Mucosa of rectum (tissue), 2 donors: ENCODE measurements around the gene HTR6.

Experiments
- H3K27ac ChIP-seq, 2 donors: one replicate each; pipeline ENCODE4 v1.7.0; 2013; ENCODE audit warnings: inconsistent platforms in 2 of 2, low read depth in 2 of 2, low read length in 2 of 2
- H3K27me3 ChIP-seq, 2 donors: one replicate each; pipeline ENCODE4 v1.7.0; 2013; ENCODE audit warnings: low read length in 2 of 2; ENCODE audit not compliant: control insufficient read depth in 2 of 2, insufficient read depth in 2 of 2
- H3K36me3 ChIP-seq, 2 donors: one replicate each; pipeline ENCODE4 v1.7.0; 2013; ENCODE audit warnings: low read length in 2 of 2; ENCODE audit not compliant: control insufficient read depth in 2 of 2, insufficient read depth in 2 of 2
- H3K4me1 ChIP-seq, 2 donors: one replicate each; pipeline ENCODE4 v1.7.0; 2013; ENCODE audit warnings: low read length in 2 of 2, mild to moderate bottlenecking in 1 of 2; ENCODE audit not compliant: control insufficient read depth in 2 of 2, insufficient read depth in 2 of 2
- H3K4me3 ChIP-seq, 2 donors: one replicate each; pipeline ENCODE4 v1.7.0; 2013; ENCODE audit warnings: low read length in 2 of 2
- H3K9ac ChIP-seq, 2 donors: one replicate each; pipeline ENCODE4 v1.7.0; 2013; ENCODE audit warnings: low read length in 2 of 2, low read depth in 1 of 2, mild to moderate bottlenecking in 1 of 2
- H3K9me3 ChIP-seq, 2 donors: one replicate each; pipeline ENCODE4 v1.7.0; 2013; ENCODE audit warnings: low read length in 2 of 2; ENCODE audit not compliant: control insufficient read depth in 2 of 2
- donor health status: healthy.
- donor health status: Normal muscosa, but diverticular disease.

HTR6 gene

DNA sequence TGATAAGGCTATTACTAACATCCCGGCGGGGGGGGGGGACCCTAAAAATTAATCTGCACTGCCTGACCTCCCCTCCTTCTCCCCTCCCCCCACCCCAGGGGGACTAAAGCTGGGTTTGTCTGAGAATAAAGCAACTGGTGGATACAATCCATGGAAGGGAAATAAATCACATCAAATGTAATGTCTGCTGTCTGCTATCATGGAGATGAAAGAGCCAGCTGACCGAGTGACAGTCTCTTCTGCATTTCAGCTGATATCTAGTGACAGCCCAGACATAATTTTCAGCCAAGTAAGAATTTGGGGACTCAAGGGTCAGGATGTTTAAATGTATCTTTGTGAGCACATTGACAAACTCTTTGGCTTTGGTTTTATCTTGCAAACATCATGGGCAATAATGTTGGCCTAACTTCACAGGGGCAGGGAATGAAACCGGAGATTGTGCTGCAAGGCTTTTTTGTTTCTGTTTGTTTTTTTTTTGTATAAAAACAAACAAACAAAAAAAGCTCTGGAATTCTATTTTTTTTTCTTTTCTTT, 44.7 kb downstream of the HTR6 start:
- H3K36me3 ChIP-seq: peaks cover 5 to 10% of the 10 kb centered on the region in 2 donors

DNA sequence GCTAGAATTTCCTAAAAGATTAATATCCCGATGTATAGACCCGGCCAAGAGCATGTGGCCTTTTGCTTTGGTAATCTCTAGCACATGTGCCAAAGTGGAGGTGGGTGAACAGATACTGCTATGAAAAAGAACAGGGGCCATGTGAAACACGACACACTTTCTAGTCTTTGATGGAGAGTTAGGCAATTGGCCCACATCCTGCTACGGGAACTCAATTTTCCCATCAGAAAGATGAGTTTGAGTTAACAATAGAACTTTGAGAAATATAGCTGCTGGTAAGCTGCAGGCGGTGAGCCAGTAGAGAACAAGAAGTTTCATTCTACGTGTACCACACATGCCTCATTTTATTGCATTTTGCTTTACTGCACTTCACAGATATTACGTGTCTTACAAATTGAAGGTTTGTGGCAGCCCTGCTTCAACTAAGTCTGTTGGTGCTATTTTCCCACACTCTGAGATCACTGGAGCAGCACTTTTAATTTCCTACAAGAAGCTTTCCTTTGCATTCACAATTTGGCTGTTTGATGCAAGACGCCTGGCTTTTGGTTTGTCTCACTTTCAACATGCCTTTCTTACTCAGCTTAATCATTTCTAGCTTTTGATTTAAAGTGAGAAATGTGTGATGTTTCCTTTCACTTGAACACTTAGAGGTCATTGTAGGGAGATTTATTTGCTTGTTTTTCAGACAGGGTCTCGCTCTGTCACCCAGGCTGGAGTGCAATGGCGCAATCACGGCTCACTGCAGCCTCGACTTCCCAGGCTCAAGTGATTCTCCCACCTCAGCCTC, 46.3 kb downstream of the HTR6 start:
- peaks cover 0 to 2% of the 10 kb centered on the region in 2 donors for H3K4me1 ChIP-seq
- H3K4me3 ChIP-seq: no peak overlapping the region
- H3K36me3 ChIP-seq: peaks cover 5 to 10% of the 10 kb centered on the region in 2 donors
- no peaks in the 10 kb centered on the region for H3K9me3 ChIP-seq
- H3K27me3 ChIP-seq: no peaks in the 10 kb centered on the region
- no peak overlapping the region for H3K27ac ChIP-seq
- H3K9ac ChIP-seq: no peak overlapping the region

More for the DNA sequence above, 44.7 kb downstream of the HTR6 start:
- Histone ChIP-seq H3K9me3 (no peaks in the 10 kb centered on the region), H3K9ac (no peak overlapping the region), H3K4me1 (peaks cover 1 to 4% of the 10 kb centered on the region in 2 donors), H3K27ac (no peak overlapping the region), H3K4me3 (no peak overlapping the region), H3K27me3 (no peaks in the 10 kb centered on the region)

GRCh38 chr1:19712928-19713327, 48.3 kb downstream of the HTR6 start:
- Histone ChIP-seq H3K27ac (no peak overlapping the region), H3K4me3 (no peak overlapping the region), H3K9ac (no peak overlapping the region), H3K9me3 (no peaks in the 10 kb centered on the region), H3K4me1 (peaks cover 0 to 2% of the 10 kb centered on the region in 2 donors), H3K27me3 (no peaks in the 10 kb centered on the region), H3K36me3 (peaks cover 0 to 8% of the 10 kb centered on the region in 2 donors)

DNA sequence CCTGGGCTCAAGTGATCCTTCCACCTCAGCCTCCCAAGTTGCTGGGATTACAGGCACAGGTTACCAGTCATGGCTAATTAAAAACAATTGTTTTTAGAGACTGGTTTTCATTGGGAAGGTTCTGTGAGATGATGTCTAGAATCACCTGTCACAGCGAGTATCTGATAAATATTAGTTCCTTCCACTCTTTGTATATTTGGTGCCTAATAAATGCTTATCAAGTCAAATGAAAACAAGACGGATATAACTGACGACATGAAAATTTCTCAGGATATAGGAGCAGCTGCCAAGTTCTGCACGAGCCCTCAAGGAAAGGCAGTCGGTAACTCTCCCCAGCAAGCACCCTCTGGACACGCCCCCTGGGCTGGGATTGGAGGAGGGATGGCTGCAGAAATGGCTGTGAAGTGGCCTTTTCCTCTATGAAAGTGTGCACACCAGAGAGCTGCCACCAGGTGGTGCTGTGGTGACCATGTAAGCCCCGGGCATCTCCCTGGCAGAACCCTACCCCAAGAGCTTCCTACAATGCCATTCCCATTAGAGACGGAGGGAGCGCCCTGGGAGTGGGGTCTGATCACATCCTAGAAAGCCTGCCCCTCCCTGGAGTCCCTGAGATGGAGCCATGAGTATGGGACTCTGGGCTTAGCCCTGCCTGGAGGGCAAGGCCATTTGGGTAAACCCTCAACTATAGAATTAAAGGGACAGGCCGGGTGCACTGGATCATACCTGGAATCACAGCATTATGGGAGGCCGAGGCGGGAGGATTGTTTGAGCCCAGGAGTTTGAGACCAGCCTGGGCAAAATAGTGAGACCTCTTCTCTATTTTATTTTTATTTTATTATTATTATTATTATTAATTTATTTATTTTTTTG, 50.9 kb downstream of the HTR6 start:
- Histone ChIP-seq H3K4me3 (no peak overlapping the region), H3K4me1 (peaks cover 0 to 2% of the 10 kb centered on the region in 2 donors), H3K9ac (no peak overlapping the region), H3K27ac (no peak overlapping the region), H3K27me3 (no peaks in the 10 kb centered on the region), H3K36me3 (peaks cover 0 to under 1% of the 10 kb centered on the region in 2 donors), H3K9me3 (no peaks in the 10 kb centered on the region)

DNA sequence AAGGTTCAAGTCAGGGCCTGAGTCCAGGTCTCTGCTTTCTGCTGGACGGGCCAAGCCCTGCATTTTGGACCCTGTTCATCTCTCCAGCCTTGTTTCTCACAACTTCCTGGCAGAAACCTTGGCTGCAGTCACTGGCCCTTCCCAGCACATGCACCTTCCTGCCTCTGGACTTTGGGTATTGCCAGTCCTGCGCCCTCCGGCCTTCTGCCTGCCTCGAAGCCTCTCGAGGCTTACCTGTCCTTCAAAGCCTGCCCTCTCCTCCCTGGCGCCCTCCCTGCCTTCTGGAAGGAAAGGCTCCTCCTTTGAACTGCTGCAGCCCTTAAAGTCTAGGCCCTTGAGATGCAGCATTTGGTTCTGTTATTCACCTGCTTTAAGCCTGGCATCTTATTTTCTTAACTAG, 52.8 kb downstream of the HTR6 start:
- Histone ChIP-seq H3K9me3 (no peaks in the 10 kb centered on the region), H3K27me3 (no peaks in the 10 kb centered on the region), H3K4me1 (peaks cover 0 to 2% of the 10 kb centered on the region in 2 donors), H3K36me3 (no peaks in the 10 kb centered on the region), H3K9ac (no peak overlapping the region), H3K4me3 (no peak overlapping the region), H3K27ac (no peak overlapping the region)

DNA sequence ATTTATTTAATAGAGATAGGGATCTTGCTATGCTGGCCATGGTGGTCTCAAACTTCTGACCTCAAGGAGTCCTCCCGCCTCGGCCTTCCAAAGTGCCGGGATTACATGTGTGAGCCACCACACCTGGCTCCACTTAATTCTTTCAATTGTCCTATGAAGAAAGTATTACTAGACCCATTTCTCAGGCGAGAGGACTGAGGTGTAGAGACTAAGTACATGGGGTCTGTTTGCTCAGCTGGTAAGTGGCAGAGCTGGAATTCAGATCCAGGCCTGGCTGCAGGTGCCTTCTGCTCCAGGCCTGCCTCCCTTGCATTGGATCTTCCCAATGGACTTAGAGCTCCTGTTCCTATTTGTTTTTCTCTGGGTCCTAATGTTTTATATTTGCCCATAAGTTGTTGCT, 55.5 kb downstream of the HTR6 start:
- H3K36me3 ChIP-seq: peaks cover 9 to 17% of the 10 kb centered on the region in 2 donors
- H3K9ac ChIP-seq: no peak overlapping the region
- H3K4me3 ChIP-seq: no peak overlapping the region
- H3K4me1 ChIP-seq: peaks cover 0 to 2% of the 10 kb centered on the region in 2 donors
- no peak overlapping the region for H3K27ac ChIP-seq
- H3K9me3 ChIP-seq: no peaks in the 10 kb centered on the region
- no peaks in the 10 kb centered on the region for H3K27me3 ChIP-seq

- H3K27me3 ChIP-seq: no peaks in the 10 kb centered on the region
- H3K9me3 ChIP-seq: no peaks in the 10 kb centered on the region
- no peaks in the 10 kb centered on the region for H3K4me1 ChIP-seq
- no peak overlapping the region for H3K4me3 ChIP-seq
- no peak overlapping the region for H3K9ac ChIP-seq
- H3K27ac ChIP-seq: no peak overlapping the region
- peaks cover 15 to 23% of the 10 kb centered on the region in 2 donors for H3K36me3 ChIP-seq
Measured at GRCh38 chr1:19720973-19721372, 56.3 kb downstream of the HTR6 start.

- Histone ChIP-seq H3K27ac (no peak overlapping the region), H3K9ac (no peak overlapping the region), H3K4me1 (no peaks in the 10 kb centered on the region), H3K27me3 (no peaks in the 10 kb centered on the region), H3K4me3 (no peak overlapping the region), H3K9me3 (no peaks in the 10 kb centered on the region), H3K36me3 (peaks cover 26 to 37% of the 10 kb centered on the region in 2 donors)
Measured at GRCh38 chr1:19723874-19724273, 59.2 kb downstream of the HTR6 start.

DNA sequence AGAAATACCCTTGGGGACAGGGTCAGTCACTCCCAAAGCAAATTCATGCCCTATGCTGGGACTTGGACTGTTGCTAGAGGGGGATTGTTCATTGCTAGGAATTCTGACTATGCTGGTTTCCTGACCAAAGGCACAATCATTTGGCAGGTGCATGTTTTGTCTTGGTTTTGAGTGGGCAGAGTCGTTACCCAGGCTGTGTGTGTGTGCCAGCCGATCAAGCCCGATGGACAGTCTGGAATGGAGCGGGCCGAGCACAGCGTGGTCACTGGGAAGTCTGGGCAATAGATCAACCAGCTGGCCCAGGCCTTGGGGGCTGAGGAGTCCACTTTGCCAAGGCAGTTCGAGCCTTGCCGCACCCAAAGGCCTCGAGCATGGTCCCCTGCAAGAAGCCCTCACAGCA, 60.9 kb downstream of the HTR6 start:
- H3K4me3 ChIP-seq: no peak overlapping the region
- H3K27ac ChIP-seq: no peak overlapping the region
- peaks cover 0 to 6% of the 10 kb centered on the region in 2 donors for H3K9me3 ChIP-seq
- H3K27me3 ChIP-seq: no peaks in the 10 kb centered on the region
- peaks cover 32 to 45% of the 10 kb centered on the region in 2 donors for H3K36me3 ChIP-seq
- no peaks in the 10 kb centered on the region for H3K4me1 ChIP-seq
- H3K9ac ChIP-seq: no peak overlapping the region
